ENCODE results near the gene CCDC102B.

GRCh38 chr18:68842951-68843350 is 45.1 kb downstream of the CCDC102B start:
- TF ChIP-seq CTCF (IDR thresholded peaks at IDR 0.05) = no peak
- TF ChIP-seq POLR2A (IDR thresholded peaks at IDR 0.05) = no peak
